Measurements from ENCODE around the gene ETF1. TPM values are rescaled to one million over a fixed set of nuclear protein-coding genes. Genes with fewer than 3 reads are reported as not detected.
A peak's percentile ranks its signal among the peaks of the same experiment; 100 is the strongest.
"Not testable (repeated sequence)": the region's sequence is repeated elsewhere in the genome, so short reads cannot be mapped to it uniquely, and the experiment has no call there.

ETF1 gene
- total RNA-seq, 3 donors from 2014 or later = 95.4 to 112 (median 104) TPM

DNA sequence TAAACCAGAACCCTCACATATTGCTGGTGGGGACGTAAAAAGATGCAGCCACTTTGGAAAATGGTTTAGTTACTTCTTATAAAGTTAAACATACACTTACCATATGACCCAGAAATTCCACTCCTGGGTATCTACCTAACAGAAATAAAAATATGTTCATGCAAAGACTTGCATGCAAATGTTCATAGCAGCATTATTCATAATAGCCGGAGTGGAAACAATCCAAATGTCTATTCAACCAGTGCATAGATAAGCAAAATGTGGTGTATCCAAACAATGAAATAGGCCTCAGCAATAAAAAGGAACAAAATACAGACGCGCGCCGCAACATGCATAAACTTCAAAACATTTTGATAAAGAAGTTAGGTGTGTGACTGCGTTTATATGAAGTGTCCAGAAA lies 66.1 kb downstream of the ETF1 start:
- H3K27ac ChIP-seq = no peak overlapping the region
- no peaks in the 10 kb centered on the region for H3K27me3 ChIP-seq
- no peaks in the 10 kb centered on the region for H3K36me3 ChIP-seq
- no peak overlapping the region for H3K4me3 ChIP-seq
- no peaks in the 10 kb centered on the region for H3K9me3 ChIP-seq
- no peak for TF ChIP-seq POLR2AphosphoS5 (IDR thresholded peaks at IDR 0.05)
- no peaks in the 10 kb centered on the region for H3K4me1 ChIP-seq
- no peak for DNase-seq (ENCODE audit: low spot score in 2 of 2)
- intact Hi-C loops (cut with DNase I; ENCODE audit: low total_unique reads) = no loop called here

DNA sequence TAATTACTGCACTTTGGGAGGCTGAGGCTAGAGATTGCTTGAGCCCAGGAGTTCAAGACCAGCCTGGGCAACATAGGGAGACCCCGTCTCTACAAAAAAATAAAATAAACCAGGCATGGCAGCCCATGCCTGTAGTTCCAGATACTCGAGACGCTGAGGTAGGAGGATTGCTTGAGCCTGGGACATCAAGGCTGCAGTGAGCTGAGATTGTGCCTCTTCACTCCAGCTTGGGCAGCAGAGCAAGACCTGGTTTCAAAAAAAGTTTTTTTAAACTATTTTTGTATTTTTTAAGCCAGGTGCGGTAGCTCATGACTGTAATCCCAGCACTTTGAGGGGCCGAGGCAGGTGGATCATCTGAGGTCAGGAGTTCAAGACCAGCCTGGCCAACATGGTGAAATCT lies 69.9 kb downstream of the ETF1 start:
- not testable (repeated sequence) for H3K9me3 ChIP-seq

DNA sequence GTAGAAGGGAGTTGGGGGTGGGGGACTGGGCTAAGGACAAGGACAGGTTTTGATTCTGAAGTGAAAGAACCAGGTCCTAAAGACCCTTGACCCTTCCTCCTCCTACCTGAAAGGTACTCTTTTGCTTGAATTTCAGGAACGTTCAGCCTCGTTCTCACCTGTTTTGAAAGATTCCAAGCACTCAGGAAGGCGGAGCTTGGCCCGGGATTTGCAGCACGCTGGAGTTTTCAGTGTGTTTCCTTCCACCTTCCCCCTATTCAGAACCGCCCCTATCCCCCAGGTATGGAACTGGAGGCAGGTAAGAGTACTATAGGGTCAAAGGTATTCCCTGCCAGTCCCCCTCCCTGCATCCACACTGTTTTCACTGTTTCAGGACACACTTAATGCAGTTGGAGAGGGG lies 70.7 kb downstream of the ETF1 start:
- intact Hi-C loops (cut with DNase I; ENCODE audit: low total_unique reads) = no loop called here
- H3K27me3 ChIP-seq = no peaks in the 10 kb centered on the region
- no peak for DNase-seq (ENCODE audit: low spot score in 2 of 2)
- peaks cover 6 to 8% of the 10 kb centered on the region in 2 donors for H3K4me1 ChIP-seq
- no peak for TF ChIP-seq POLR2A (IDR thresholded peaks at IDR 0.05)
- TF ChIP-seq POLR2AphosphoS5 (IDR thresholded peaks at IDR 0.05) = peak in 1 of 3 donors; percentile 15
- H3K27ac ChIP-seq = peak overlapping the region; percentile 1 to 61
- H3K4me3 ChIP-seq = no peak overlapping the region
- H3K36me3 ChIP-seq = no peaks in the 10 kb centered on the region
- H3K9me3 ChIP-seq = no peaks in the 10 kb centered on the region

More for the DNA sequence above, 69.9 kb downstream of the ETF1 start:
- H3K27me3 ChIP-seq; H3K36me3 ChIP-seq; H3K4me1 ChIP-seq; DNase-seq (ENCODE audit: low spot score in 2 of 2); H3K4me3 ChIP-seq; intact Hi-C loops (cut with DNase I; ENCODE audit: low total_unique reads); H3K27ac ChIP-seq: not testable (repeated sequence)

DNA sequence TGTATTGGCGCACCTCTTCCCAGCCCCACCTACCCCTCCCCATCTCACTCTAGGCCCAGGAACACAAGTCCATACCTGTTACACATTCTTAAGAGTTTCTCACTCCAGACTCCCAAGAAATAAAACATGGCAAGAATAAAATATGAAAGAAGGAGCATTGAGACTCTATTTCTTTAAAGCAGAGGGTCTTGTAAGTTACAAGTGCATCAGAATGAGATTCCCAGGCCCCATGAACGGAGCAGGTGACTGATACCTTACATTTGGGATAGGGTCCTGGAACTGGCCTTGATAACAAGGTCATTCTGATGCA lies 72.0 kb downstream of the ETF1 start:
- TF ChIP-seq, protein P1, sequence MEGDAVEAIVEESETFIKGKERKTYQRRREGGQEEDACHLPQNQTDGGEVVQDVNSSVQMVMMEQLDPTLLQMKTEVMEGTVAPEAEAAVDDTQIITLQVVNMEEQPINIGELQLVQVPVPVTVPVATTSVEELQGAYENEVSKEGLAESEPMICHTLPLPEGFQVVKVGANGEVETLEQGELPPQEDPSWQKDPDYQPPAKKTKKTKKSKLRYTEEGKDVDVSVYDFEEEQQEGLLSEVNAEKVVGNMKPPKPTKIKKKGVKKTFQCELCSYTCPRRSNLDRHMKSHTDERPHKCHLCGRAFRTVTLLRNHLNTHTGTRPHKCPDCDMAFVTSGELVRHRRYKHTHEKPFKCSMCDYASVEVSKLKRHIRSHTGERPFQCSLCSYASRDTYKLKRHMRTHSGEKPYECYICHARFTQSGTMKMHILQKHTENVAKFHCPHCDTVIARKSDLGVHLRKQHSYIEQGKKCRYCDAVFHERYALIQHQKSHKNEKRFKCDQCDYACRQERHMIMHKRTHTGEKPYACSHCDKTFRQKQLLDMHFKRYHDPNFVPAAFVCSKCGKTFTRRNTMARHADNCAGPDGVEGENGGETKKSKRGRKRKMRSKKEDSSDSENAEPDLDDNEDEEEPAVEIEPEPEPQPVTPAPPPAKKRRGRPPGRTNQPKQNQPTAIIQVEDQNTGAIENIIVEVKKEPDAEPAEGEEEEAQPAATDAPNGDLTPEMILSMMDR (IDR thresholded peaks at IDR 0.05) = no peak
- no peak for TF ChIP-seq POLR2AphosphoS5 (IDR thresholded peaks at IDR 0.05)
- DNase-seq (ENCODE audit: low spot score in 2 of 2) = no peak
- intact Hi-C loops (cut with DNase I; ENCODE audit: low total_unique reads) = no loop called here
- H3K27me3 ChIP-seq = no peaks in the 10 kb centered on the region
- H3K36me3 ChIP-seq = no peaks in the 10 kb centered on the region
- H3K4me1 ChIP-seq = peaks cover 6 to 8% of the 10 kb centered on the region in 2 donors
- no peak overlapping the region for H3K4me3 ChIP-seq
- H3K27ac ChIP-seq = peak overlapping the region; percentile 66 to 67
- no peaks in the 10 kb centered on the region for H3K9me3 ChIP-seq

DNA sequence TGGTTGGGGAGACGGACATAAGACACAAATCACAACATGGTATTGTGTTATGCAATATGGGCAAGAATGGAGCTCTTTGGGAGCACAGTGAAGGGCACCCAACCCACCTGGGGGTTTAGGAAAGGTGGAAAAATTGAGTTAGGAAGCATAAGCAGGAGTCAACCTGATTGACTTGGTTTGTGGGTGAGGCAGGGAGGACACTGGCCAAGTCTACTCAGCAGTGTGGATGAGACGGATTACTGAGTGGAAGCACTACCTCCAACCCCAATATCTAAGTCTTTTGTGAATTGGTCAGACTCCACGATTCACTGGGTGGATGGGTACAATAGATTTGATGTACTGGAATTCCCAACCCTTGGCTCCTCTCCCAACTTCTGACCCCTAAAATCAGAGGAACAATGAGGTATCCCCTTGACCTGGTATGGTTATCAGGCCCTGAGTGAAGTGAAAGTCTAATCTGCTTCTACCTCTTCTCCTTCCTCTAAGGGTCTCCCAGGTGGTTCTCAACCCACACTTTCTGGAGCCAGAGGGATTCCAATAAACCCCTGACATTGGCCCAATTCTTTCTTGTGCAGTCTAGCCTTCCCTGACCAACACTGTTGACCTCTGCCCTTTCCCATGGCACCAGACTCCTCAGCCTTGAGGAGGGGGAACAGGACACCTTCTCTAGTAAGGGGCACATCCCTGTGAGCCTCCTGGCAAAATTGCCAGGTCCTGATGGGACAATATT lies 72.5 kb downstream of the ETF1 start:
- TF ChIP-seq, protein P1 (IDR thresholded peaks at IDR 0.05) = no peak
- TF ChIP-seq POLR2AphosphoS5 (IDR thresholded peaks at IDR 0.05) = peak in 1 of 3 donors; percentile 86
- TF ChIP-seq POLR2A (IDR thresholded peaks at IDR 0.05) = peak; percentile 33
- H3K27ac ChIP-seq = peak overlapping the region; percentile 66 to 67
- DNase-seq (ENCODE audit: low spot score in 2 of 2) = peak in 1 of 2 donors; percentile 41
- intact Hi-C loops (cut with DNase I; ENCODE audit: low total_unique reads) = no loop called here
- H3K36me3 ChIP-seq = no peaks in the 10 kb centered on the region
- H3K4me3 ChIP-seq = no peak overlapping the region
- H3K9me3 ChIP-seq = no peaks in the 10 kb centered on the region
- H3K27me3 ChIP-seq = no peaks in the 10 kb centered on the region
- H3K4me1 ChIP-seq = peaks cover 6 to 8% of the 10 kb centered on the region in 2 donors

DNA sequence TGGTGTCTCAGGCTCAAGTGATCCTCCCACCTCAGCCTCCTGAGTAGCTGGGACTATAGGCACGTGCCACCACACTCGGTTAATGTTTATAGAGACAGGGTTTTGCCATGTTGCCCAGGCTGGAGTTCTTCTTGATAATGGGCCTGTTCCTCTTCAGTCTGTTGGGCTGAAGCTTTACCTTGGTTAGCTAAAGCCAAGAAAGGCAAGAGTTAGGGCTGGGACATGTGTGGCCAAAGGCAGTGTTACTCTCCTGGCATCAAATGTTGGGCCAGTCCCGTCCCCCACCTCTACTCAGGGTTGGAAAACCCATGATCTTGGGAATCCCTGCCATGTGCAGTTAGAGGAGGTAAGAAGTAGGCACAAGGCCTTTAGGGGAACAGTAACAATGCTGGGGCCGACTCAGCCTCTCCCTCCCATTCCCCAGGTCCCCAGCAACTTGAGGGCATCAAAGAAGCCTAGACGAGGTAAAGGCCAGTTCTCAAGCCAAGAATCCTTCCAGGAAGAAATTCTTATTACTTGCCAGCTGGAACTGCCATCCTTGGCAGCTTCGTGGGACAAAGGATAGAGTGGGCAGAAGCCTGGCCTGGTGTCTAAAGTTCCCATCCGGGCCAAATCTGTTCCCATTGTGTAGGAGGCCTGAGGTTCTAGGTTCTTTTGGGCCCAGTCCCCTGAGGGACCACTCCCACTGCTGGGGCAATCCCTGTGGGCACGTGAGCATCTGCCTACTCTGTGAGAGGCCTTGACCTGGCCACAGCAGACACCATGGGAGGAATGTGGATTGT lies 73.3 kb downstream of the ETF1 start:
- Histone ChIP-seq H3K27ac (peak overlapping the region; percentile 66 to 67), H3K9me3 (no peaks in the 10 kb centered on the region), H3K4me3 (peak overlapping the region in 2 of 3 donors; percentile 1 to 83), H3K4me1 (peaks cover 6 to 8% of the 10 kb centered on the region in 2 donors), H3K36me3 (no peaks in the 10 kb centered on the region), H3K27me3 (no peaks in the 10 kb centered on the region)
- TF ChIP-seq POLR2A (IDR thresholded peaks at IDR 0.05) = peak; percentile 51
- TF ChIP-seq POLR2AphosphoS5 (IDR thresholded peaks at IDR 0.05) = peak in 2 of 3 donors; percentile 76 to 100
- TF ChIP-seq, protein P1 (IDR thresholded peaks at IDR 0.05) = no peak
- peak in 1 of 2 donors; percentile 78 for DNase-seq (ENCODE audit: low spot score in 2 of 2)
- intact Hi-C loops (cut with DNase I; ENCODE audit: low total_unique reads) = no loop called here

All from breast epithelium (tissue), 4 donors.